ENCODE measurements around the gene EMP1. TPM values are rescaled to one million over a fixed set of nuclear protein-coding genes. Genes with fewer than 3 reads are reported as not detected.

Gene EMP1
- total RNA-seq, 1 experiment from 2014 or later = 3.4 TPM

DNA sequence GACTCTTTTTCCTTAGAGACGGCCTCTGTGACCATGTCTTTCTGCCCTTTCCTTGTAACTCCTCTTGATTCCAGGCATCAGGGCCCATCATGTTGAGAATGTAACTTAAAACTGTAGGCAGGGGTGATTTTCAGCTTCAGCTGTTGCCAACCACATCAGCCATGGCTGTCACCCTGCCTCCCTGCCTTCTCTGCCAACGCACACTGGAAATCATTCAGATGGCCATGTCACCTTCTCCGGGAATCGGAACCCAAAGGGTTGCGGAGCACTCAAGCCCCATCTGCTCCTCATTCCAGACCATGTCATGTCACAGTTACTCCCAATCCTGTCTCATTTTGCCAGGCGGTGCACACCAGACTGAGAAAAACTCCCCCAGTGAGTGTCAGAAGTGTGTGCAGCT lies 72.1 kb downstream of the EMP1 start:
- DNase-seq = peak in 1 of 2 experiments; percentile 45
- H3K27me3 ChIP-seq = no peaks in the 10 kb centered on the region
- no peaks in the 10 kb centered on the region for H3K4me1 ChIP-seq
- no peaks in the 10 kb centered on the region for H3K36me3 ChIP-seq
- H3K9me3 ChIP-seq (replicated peaks) = no peaks in the 10 kb centered on the region
- H3K4me3 ChIP-seq = no peak overlapping the region
- no peak overlapping the region for H3K27ac ChIP-seq

Other genes starting within 250 kb of the EMP1 start
- gene GPRC5D, start 244.6 kb upstream of the EMP1 start, total RNA-seq (2014; rRNA removed; shearing (Covaris generic)) = not detected in 2 replicates
- gene HEBP1, start 196.5 kb upstream of the EMP1 start, total RNA-seq (2014; rRNA removed; shearing (Covaris generic)) = 9.0 and 9.1 TPM in 2 replicates
- gene FAM234B, start 152.3 kb upstream of the EMP1 start, total RNA-seq (2014; rRNA removed; shearing (Covaris generic)) = 8.4 and 9.1 TPM in 2 replicates
- gene GSG1, start 93.1 kb upstream of the EMP1 start, total RNA-seq (2014; rRNA removed; shearing (Covaris generic)) = 0.49 and 1.0 TPM in 2 replicates

Data from SJCRH30 (cell line).